Measurements from ENCODE around the gene PPWD1. TPM values are rescaled to one million over a fixed set of nuclear protein-coding genes. Genes with fewer than 3 reads are reported as not detected.
"Not testable (repeated sequence)": the region's sequence is repeated elsewhere in the genome, so short reads cannot be mapped to it uniquely, and the experiment has no call there.

Gene PPWD1
- total RNA-seq, 1 donor from 2014 or later: 47.1 TPM

GRCh38 chr5:65620021-65620420, 56.9 kb downstream of the PPWD1 start:
- intact Hi-C loops (cut with DNase I): no loop called here
- DNase-seq (ENCODE audit: low spot score): no peak
- no peak for ATAC-seq

GRCh38 chr5:65621961-65622360, 58.9 kb downstream of the PPWD1 start:
- intact Hi-C loops (cut with DNase I); DNase-seq (ENCODE audit: low spot score); ATAC-seq: not testable (repeated sequence)

- no peak for ATAC-seq
- intact Hi-C loops (cut with DNase I): no loop called here
These were observed 60.4 kb downstream of the PPWD1 start for GRCh38 chr5:65623482-65623881.

GRCh38 chr5:65624025-65624570, 61.0 kb downstream of the PPWD1 start, which contains the start of gene TRIM23:
TSS of gene TRIM23 (minus strand) at chr5:65624333. CDS start at chr5:65624274, 59 bp downstream.
- intact Hi-C loops (cut with DNase I): no loop called here
- ATAC-seq: peak; percentile 99
- peak; percentile 92 for DNase-seq (ENCODE audit: low spot score)

More at GRCh38 chr5:65623482-65623881, 60.4 kb downstream of the PPWD1 start:
- no peak for DNase-seq (ENCODE audit: low spot score)

- ATAC-seq: peak; percentile 96
- intact Hi-C loops (cut with DNase I): no loop called here
- peak; percentile 88 for DNase-seq (ENCODE audit: low spot score)
These were observed 61.8 kb downstream of the PPWD1 start, which contains the start of the genes SHLD3 and TRAPPC13 for GRCh38 chr5:65624571-65625555. TSS of gene SHLD3 (plus strand) at chr5:65625027. CDS start at chr5:65629588, 4,561 bp downstream. TSS of gene TRAPPC13 (plus strand) at chr5:65625027. CDS start at chr5:65625061, 34 bp downstream.

- intact Hi-C loops (cut with DNase I): no loop called here
- ATAC-seq: no peak
- DNase-seq (ENCODE audit: low spot score): no peak
These were observed 62.6 kb downstream of the PPWD1 start for GRCh38 chr5:65625743-65626142.

- intact Hi-C loops (cut with DNase I): no loop called here
- DNase-seq (ENCODE audit: low spot score) (no peak), ATAC-seq (no peak)
These were observed 67.9 kb downstream of the PPWD1 start for GRCh38 chr5:65630981-65631380.

Other genes starting within 250 kb of the PPWD1 start
- 3.8 TPM for gene ADAMTS6, start 81.4 kb upstream of the PPWD1 start, total RNA-seq
- 2.1 TPM for gene CENPK, start 128 bp upstream of the PPWD1 start, total RNA-seq
- 28.4 TPM for gene TRIM23, start 61.0 kb downstream of the PPWD1 start, total RNA-seq
- 3.1 TPM for gene SHLD3, start 61.7 kb downstream of the PPWD1 start, total RNA-seq
- gene TRAPPC13, start 61.7 kb downstream of the PPWD1 start, total RNA-seq: 23.7 TPM
- gene SGTB, start 158.8 kb downstream of the PPWD1 start, total RNA-seq: 18.8 TPM
- 24.8 TPM for gene NLN, start 158.9 kb downstream of the PPWD1 start, total RNA-seq